ENCODE measurements around the gene CIP2A. TPM values are rescaled to one million over a fixed set of nuclear protein-coding genes. Genes with fewer than 3 reads are reported as not detected.

The CIP2A gene
- total RNA-seq, 1 donor from 2014 or later: 50.5 TPM

- DNase-seq (ENCODE audit: low read depth, low spot score): no peak
These were observed 83.4 kb downstream of the CIP2A start for GRCh38 chr3:108505811-108506210.

GRCh38 chr3:108503722-108504121 lies 85.5 kb downstream of the CIP2A start:
- Mint-ChIP-seq H3K4me3 (no peak overlapping the region), H3K36me3 (ENCODE audit: low read depth) (no peaks in the 10 kb centered on the region), H3K4me1 (no peaks in the 10 kb centered on the region), H3K27me3 (ENCODE audit: low read depth) (no peaks in the 10 kb centered on the region), H3K27ac (ENCODE audit: unreplicated experiment) (no peak overlapping the region), H3K9me3 (no peaks in the 10 kb centered on the region)
- TF ChIP-seq CTCF (conservative IDR thresholded peaks at IDR 0.05): no peak
- no peak for DNase-seq (ENCODE audit: low read depth, low spot score)

More at GRCh38 chr3:108505811-108506210, 83.4 kb downstream of the CIP2A start:
- H3K9me3 Mint-ChIP-seq: no peaks in the 10 kb centered on the region
- H3K36me3 Mint-ChIP-seq (ENCODE audit: low read depth): no peaks in the 10 kb centered on the region
- no peak for TF ChIP-seq CTCF (conservative IDR thresholded peaks at IDR 0.05)
- no peak overlapping the region for H3K4me3 Mint-ChIP-seq
- H3K27ac Mint-ChIP-seq (ENCODE audit: unreplicated experiment): no peak overlapping the region
- no peaks in the 10 kb centered on the region for H3K4me1 Mint-ChIP-seq
- H3K27me3 Mint-ChIP-seq (ENCODE audit: low read depth): no peaks in the 10 kb centered on the region

- no peaks in the 10 kb centered on the region for H3K4me1 Mint-ChIP-seq
- no peaks in the 10 kb centered on the region for H3K27me3 Mint-ChIP-seq (ENCODE audit: low read depth)
- DNase-seq (ENCODE audit: low read depth, low spot score): no peak
- no peak for TF ChIP-seq CTCF (conservative IDR thresholded peaks at IDR 0.05)
- H3K9me3 Mint-ChIP-seq: no peaks in the 10 kb centered on the region
- no peaks in the 10 kb centered on the region for H3K36me3 Mint-ChIP-seq (ENCODE audit: low read depth)
- no peak overlapping the region for H3K27ac Mint-ChIP-seq (ENCODE audit: unreplicated experiment)
- H3K4me3 Mint-ChIP-seq: no peak overlapping the region
These were observed 87.7 kb downstream of the CIP2A start for GRCh38 chr3:108501535-108501934.

GRCh38 chr3:108500728-108501127 lies 88.5 kb downstream of the CIP2A start:
- H3K36me3 Mint-ChIP-seq (ENCODE audit: low read depth): no peaks in the 10 kb centered on the region
- no peak for DNase-seq (ENCODE audit: low read depth, low spot score)
- H3K4me3 Mint-ChIP-seq: no peak overlapping the region
- H3K4me1 Mint-ChIP-seq: no peaks in the 10 kb centered on the region
- no peaks in the 10 kb centered on the region for H3K27me3 Mint-ChIP-seq (ENCODE audit: low read depth)
- no peak for TF ChIP-seq CTCF (conservative IDR thresholded peaks at IDR 0.05)
- no peak overlapping the region for H3K27ac Mint-ChIP-seq (ENCODE audit: unreplicated experiment)
- H3K9me3 Mint-ChIP-seq: no peaks in the 10 kb centered on the region

Other genes with a start within 250 kb of the CIP2A start
- gene MYH15, start 78.8 kb downstream of the CIP2A start, total RNA-seq: 0.16 and 0.20 TPM in 2 replicates
- 23.1 and 24.2 TPM in 2 replicates for gene DZIP3, start 284 bp upstream of the CIP2A start, total RNA-seq
- gene RETNLB, start 168.0 kb upstream of the CIP2A start, total RNA-seq: not detected in 2 replicates
- not detected in 2 replicates for gene TRAT1, start 233.3 kb upstream of the CIP2A start, total RNA-seq